A549 (cell line): ENCODE results near the gene PTPRD. TPM values are rescaled to one million over a fixed set of nuclear protein-coding genes. Genes with fewer than 3 reads are reported as not detected.

Experiments
- ATAC-seq, 2 experiments: fragments of 200-7000 bp in 1 of 2; fragments of >200 bp in 1 of 2; cut with Nextera tagmentation in 1 of 2; cut with Tn5 transposase in 1 of 2; 3 replicates each; pipeline versions ENCODE4 v1.8.0 to v1.9.1; 2018 to 2020; ENCODE audit warnings: mild to moderate bottlenecking in 1 of 2, moderate library complexity in 1 of 2
- CTCF ChIA-PET: fragments of 300-600 bp; sonication (Branson Sonifier 250); formaldehyde crosslinking; extraction: SDS; loops from one replicate; lab custom pipeline; 2021; ENCODE audit warnings: antibody characterized with exemption, inconsistent platforms; lab: Yijun Ruan, JAX
- POLR2A ChIA-PET: fragments of 350-600 bp; formaldehyde crosslinking; extraction: SDS; loops from one replicate; lab custom pipeline; 2021; ENCODE audit warnings: antibody characterized with exemption, inconsistent platforms; lab: Yijun Ruan, JAX
- DNase-seq, 2 experiments: peaks; one replicate each; pipeline versions ENCODE4 v3.0.0 to v3.0.0-alpha.2; 2011 to 2016; ENCODE audit warnings: low read depth in 1 of 2, low spot score in 1 of 2
- FAIRE-seq: peaks from 2 replicates; lab custom pipeline; 2011; peaks lifted over from hg19 to GRCh38; lab: Jason Lieb, UNC
- H3K27ac ChIP-seq, 2 experiments: fragments of >200 bp; sonication (Bioruptor Twin); formaldehyde crosslinking; 3 replicates each; pipeline ENCODE4 v1.5.1; 2016 to 2017
- H3K4me1 ChIP-seq: fragments of >200 bp; sonication (Bioruptor Twin); formaldehyde crosslinking; 3 replicates; pipeline ENCODE4 v1.6.1; 2016
- H3K4me2 ChIP-seq: fragments of >200 bp; sonication (Bioruptor Twin); formaldehyde crosslinking; 3 replicates; pipeline ENCODE4 v1.6.1; 2016
- H3K4me3 ChIP-seq: fragments of >200 bp; sonication (Bioruptor Twin); formaldehyde crosslinking; 3 replicates; pipeline ENCODE4 v1.5.1; 2016
- H3K9me3 ChIP-seq: fragments of >200 bp; sonication (Bioruptor Twin); formaldehyde crosslinking; 3 replicates; pipeline ENCODE4 v1.6.1; 2016
- ATOH8 ChIP-seq: fragments of 250-450 bp; sonication (Bioruptor Pico); IDR thresholded peaks from 2 replicates; pipeline ENCODE4 v1.5.0; 2020; ENCODE audit warnings: low read depth, mild to moderate bottlenecking, moderate library complexity
- CHD4 ChIP-seq: fragments of 200-600 bp; sonication (generic); IDR thresholded peaks from 2 replicates; pipeline ENCODE4 v1.6.1; 2016; ENCODE audit warnings: antibody characterized with exemption, mild to moderate bottlenecking, borderline replicate concordance
- E2F6 ChIP-seq: IDR thresholded peaks from 2 replicates; pipeline ENCODE4 v1.6.1; 2012; ENCODE audit warnings: low read depth, borderline replicate concordance
- ELK1 ChIP-seq: fragments of 150-350 bp; IDR thresholded peaks from 2 replicates; pipeline ENCODE4 v1.6.1; 2014; ENCODE audit warnings: low read depth, mild to moderate bottlenecking, low read length
- HES2 ChIP-seq: fragments of >200 bp; sonication (Bioruptor Twin); formaldehyde crosslinking; IDR thresholded peaks from 2 replicates; pipeline ENCODE4 v1.6.1; 2016
- HEYL ChIP-seq: fragments of 250-450 bp; sonication (Bioruptor Pico); IDR thresholded peaks from 2 replicates; pipeline ENCODE4 v1.8.0; 2021; ENCODE audit warnings: mild to moderate bottlenecking, moderate library complexity
- HOXA7 ChIP-seq: fragments of 250-450 bp; sonication (Bioruptor Pico); IDR thresholded peaks from 2 replicates; pipeline ENCODE4 v1.5.0; 2020; ENCODE audit warnings: mild to moderate bottlenecking, moderate library complexity
- JUN ChIP-seq, 2 experiments: fragments of >200 bp; sonication (Bioruptor Twin); formaldehyde crosslinking; IDR thresholded peaks; 2 replicates in 1 of 2; 3 replicates in 1 of 2; pipeline ENCODE4 v1.6.1; 2016 to 2017
- JUNB ChIP-seq: fragments of >200 bp; sonication (Bioruptor Twin); formaldehyde crosslinking; IDR thresholded peaks from 2 replicates; pipeline ENCODE4 v1.6.1; 2016
- KDM5A ChIP-seq: fragments of 200-600 bp; sonication (generic); IDR thresholded peaks from 2 replicates; pipeline ENCODE4 v1.6.1; 2016; ENCODE audit warnings: antibody characterized with exemption, mild to moderate bottlenecking
- POLR2AphosphoS2 ChIP-seq: conservative IDR thresholded peaks from 2 replicates; pipeline ENCODE4 v1.6.1; 2012; ENCODE audit warnings: low read length, improper control_type of control experiment, inconsistent platforms
- RAD21 ChIP-seq, 2 experiments: fragments of >200 bp in 1 of 2; sonication (Bioruptor Twin) in 1 of 2; formaldehyde crosslinking in 1 of 2; IDR thresholded peaks in 1 of 2; conservative IDR thresholded peaks in 1 of 2; 2 replicates in 1 of 2; 3 replicates in 1 of 2; pipeline ENCODE4 v1.6.1; 2012 to 2018; ENCODE audit warnings: inconsistent platforms in 1 of 2
- RARB ChIP-seq: fragments of 250-450 bp; sonication (Bioruptor Pico); IDR thresholded peaks from 2 replicates; pipeline ENCODE4 v1.8.0; 2021; ENCODE audit warnings: mild to moderate bottlenecking, moderate library complexity
- REST ChIP-seq: fragments of 200-600 bp; sonication (generic); IDR thresholded peaks from 2 replicates; pipeline ENCODE4 v1.6.1; 2016; ENCODE audit warnings: antibody characterized with exemption, mild to moderate bottlenecking, moderate library complexity
- ZC3H11A ChIP-seq: fragments of 450-650 bp; IDR thresholded peaks from 2 replicates; pipeline ENCODE4 v1.6.1; 2014; ENCODE audit warnings: antibody characterized with exemption, mild to moderate bottlenecking
- ZFP36 ChIP-seq: fragments of 450-650 bp; IDR thresholded peaks from 2 replicates; pipeline ENCODE4 v1.6.1; 2014; ENCODE audit warnings: borderline replicate concordance; ENCODE audit not compliant: partially characterized antibody
- ZSCAN20 ChIP-seq: fragments of 250-450 bp; sonication (Bioruptor Pico); IDR thresholded peaks from 2 replicates; pipeline ENCODE4 v1.8.0; 2022; ENCODE audit warnings: mild to moderate bottlenecking, moderate library complexity
- whole genome bisulfite sequencing: methylation state at CpG from one replicate; pipeline ENCODE4 v1.1.6; 2017; ENCODE audit errors: missing lambda C conversion rate; 5-methylcytosine and 5-hydroxymethylcytosine counted together
- polyA plus RNA-seq, 4 experiments: library from polyadenylated mRNA; depleted of rRNA in 3 of 4; stranded (reverse); fragments of >200 nt; fragmentation: RNase III in 1 of 4; extraction: RNeasy Plus Mini Kit Qiagen cat#74134 plus additional on column Dnase treatment in 1 of 4; gene quantifications; 2 replicates in 3 of 4; 3 replicates in 1 of 4; pipeline ENCODE4 v1.2.3, GENCODE V29; 2011 to 2017
- TF ChIP-seq, protein P1 (sequence below): IDR thresholded peaks from 2 replicates; pipeline ENCODE4 v1.6.1; 2012
- TF ChIP-seq, protein P2 (sequence below): fragments of >200 bp; sonication (Bioruptor Twin); formaldehyde crosslinking; IDR thresholded peaks from 3 replicates; pipeline ENCODE4 v1.6.1; 2016

Gene PTPRD
- polyA plus RNA-seq, 2 of the 4 experiments (the other 2 are of a cell fraction): 0.39 to 1.3 TPM

GRCh38 chr9:10112798-10113197 lies 500.0 kb downstream of the PTPRD start:
- WGBS: 4% methylated on average over 4 of the region's 4 CpGs
- DNase-seq (no peak), FAIRE-seq (no peak), ATAC-seq (no peak)
- Histone ChIP-seq H3K4me2 (no peak overlapping the region), H3K4me3 (no peak overlapping the region), H3K9me3 (no peaks in the 10 kb centered on the region), H3K4me1 (no peaks in the 10 kb centered on the region), H3K27ac (no peak overlapping the region)
- TF ChIP-seq JUNB (no peak), ZC3H11A (no peak), E2F6 (no peak), REST (no peak), HES2 (no peak), ATOH8 (CRISPR knock-in tag) (no peak), ELK1 (no peak), CHD4 (no peak), JUN (IDR thresholded peaks at IDR 0.05) (no peak), POLR2AphosphoS2 (no peak), RARB (CRISPR knock-in tag) (no peak), RAD21 (conservative IDR thresholded peaks at IDR 0.05 in 1 of 2, IDR thresholded peaks at IDR 0.05 in 1 of 2) (no peak)
- TF ChIP-seq, protein P1, sequence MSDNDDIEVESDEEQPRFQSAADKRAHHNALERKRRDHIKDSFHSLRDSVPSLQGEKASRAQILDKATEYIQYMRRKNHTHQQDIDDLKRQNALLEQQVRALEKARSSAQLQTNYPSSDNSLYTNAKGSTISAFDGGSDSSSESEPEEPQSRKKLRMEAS: no peak
- TF ChIP-seq, protein P2, sequence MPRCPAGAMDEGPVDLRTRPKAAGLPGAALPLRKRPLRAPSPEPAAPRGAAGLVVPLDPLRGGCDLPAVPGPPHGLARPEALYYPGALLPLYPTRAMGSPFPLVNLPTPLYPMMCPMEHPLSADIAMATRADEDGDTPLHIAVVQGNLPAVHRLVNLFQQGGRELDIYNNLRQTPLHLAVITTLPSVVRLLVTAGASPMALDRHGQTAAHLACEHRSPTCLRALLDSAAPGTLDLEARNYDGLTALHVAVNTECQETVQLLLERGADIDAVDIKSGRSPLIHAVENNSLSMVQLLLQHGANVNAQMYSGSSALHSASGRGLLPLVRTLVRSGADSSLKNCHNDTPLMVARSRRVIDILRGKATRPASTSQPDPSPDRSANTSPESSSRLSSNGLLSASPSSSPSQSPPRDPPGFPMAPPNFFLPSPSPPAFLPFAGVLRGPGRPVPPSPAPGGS: no peak
- CTCF ChIA-PET: no interaction called here
- POLR2A ChIA-PET: no interaction called here

- Histone ChIP-seq H3K27ac (no peak overlapping the region), H3K4me3 (no peak overlapping the region), H3K4me2 (no peak overlapping the region), H3K9me3 (no peaks in the 10 kb centered on the region), H3K4me1 (no peaks in the 10 kb centered on the region)
- WGBS: 0% methylated on average over 2 of the region's 2 CpGs
- ATAC-seq: no peak
- POLR2A ChIA-PET: no interaction called here
- CTCF ChIA-PET: no interaction called here
- FAIRE-seq: no peak
- TF ChIP-seq HEYL (CRISPR knock-in tag) (no peak), HOXA7 (CRISPR knock-in tag) (no peak), KDM5A (no peak), ZFP36 (no peak), ZSCAN20 (CRISPR knock-in tag) (no peak)
- no peak for DNase-seq
Measured at GRCh38 chr9:10112070-10112469, 500.7 kb downstream of the PTPRD start.
